B cell (primary cell): Measurements from ENCODE around the gene ZBTB16. TPM values are rescaled to one million over a fixed set of nuclear protein-coding genes. Genes with fewer than 3 reads are reported as not detected.

Experiments
- ATAC-seq: fragments of 200-7000 bp; cut with Tn5 transposase; one replicate; pipeline ENCODE4 v1.10.0; 2021; ENCODE audit warnings: low read depth, mild to moderate bottlenecking, moderate number of reproducible peaks, moderate library complexity
- CTCF ChIA-PET: fragments of 350-600 bp; sonication (Branson Sonifier 250); formaldehyde crosslinking; loops from one replicate; lab custom pipeline; 2021; ENCODE audit warnings: antibody characterized with exemption, inconsistent platforms; lab: Charles Lee
- POLR2A ChIA-PET: fragments of 350-600 bp; sonication (Branson Sonifier 250); formaldehyde crosslinking; loops from one replicate; lab custom pipeline; 2021; ENCODE audit warnings: antibody characterized with exemption; lab: Charles Lee
- DNase-seq: peaks from one replicate; pipeline ENCODE4 v3.0.0; 2013
- H2AFZ ChIP-seq: 2 replicates; pipeline ENCODE4 v1.6.1; 2012; ENCODE audit warnings: mild to moderate bottlenecking, low read depth, low read length; ENCODE audit not compliant: insufficient read depth, poor library complexity, severe bottlenecking
- H3K27ac ChIP-seq, 2 donors: 1 replicate in 1 of 2; 2 replicates in 1 of 2; pipeline ENCODE4 v1.5.1; 2012 to 2013; ENCODE audit warnings: low read length in 2 of 2, mild to moderate bottlenecking in 2 of 2, moderate library complexity in 1 of 2
- H3K27me3 ChIP-seq, 4 experiments: fragments of 200-600 bp in 1 of 4; sonication (generic) in 1 of 4; replicated peaks in 1 of 4; 1 replicate in 2 of 4; 2 replicates in 2 of 4; pipeline versions ENCODE4 v1.6.1 to v1.7.0; 2013 to 2016; ENCODE audit warnings: low read length in 3 of 4, mild to moderate bottlenecking in 2 of 4, mixed read lengths in 1 of 4, moderate library complexity in 1 of 4; ENCODE audit not compliant: insufficient read depth in 4 of 4, control insufficient read depth in 3 of 4; ENCODE audit errors: control extremely low read depth in 1 of 4
- H3K36me3 ChIP-seq, 2 experiments: replicated peaks in 1 of 2; 1 replicate in 1 of 2; 2 replicates in 1 of 2; pipeline versions ENCODE4 v1.6.1 to v1.7.1; 2013; ENCODE audit warnings: low read length in 1 of 2; ENCODE audit not compliant: insufficient read depth in 2 of 2, control insufficient read depth in 1 of 2; ENCODE audit errors: control extremely low read depth in 1 of 2, extremely low read depth in 1 of 2
- H3K4me1 ChIP-seq, 2 donors: fragments of 200-600 bp in 1 of 2; sonication (generic) in 1 of 2; 1 replicate in 1 of 2; 2 replicates in 1 of 2; pipeline versions ENCODE4 v1.5.1 to v1.6.1; 2013 to 2017; ENCODE audit warnings: low read length in 2 of 2; ENCODE audit not compliant: control insufficient read depth in 2 of 2, insufficient read depth in 2 of 2
- H3K4me2 ChIP-seq: replicated peaks from 2 replicates; pipeline ENCODE3; 2012; ENCODE audit warnings: mild to moderate bottlenecking, low read depth, low read length; ENCODE audit not compliant: poor library complexity, severe bottlenecking
- H3K4me3 ChIP-seq, 5 experiments: fragments of 200-600 bp in 1 of 5; sonication (generic) in 1 of 5; 1 replicate in 3 of 5; 2 replicates in 2 of 5; pipeline versions ENCODE4 v1.5.1 to v1.7.0; 2011 to 2016; ENCODE audit warnings: low read length in 4 of 5, mild to moderate bottlenecking in 4 of 5, low read depth in 2 of 5, control low read depth in 1 of 5, moderate library complexity in 1 of 5; ENCODE audit not compliant: insufficient read depth in 1 of 5; ENCODE audit errors: control extremely low read depth in 1 of 5, extremely low read depth in 1 of 5
- H3K79me2 ChIP-seq: fragments of 200-600 bp; sonication (generic); one replicate; pipeline ENCODE4 v1.6.0; 2016; ENCODE audit warnings: low read length; ENCODE audit not compliant: control insufficient read depth, insufficient read depth
- H3K9ac ChIP-seq: fragments of 200-600 bp; sonication (generic); 2 replicates; pipeline ENCODE4 v1.6.1; 2017; ENCODE audit warnings: mild to moderate bottlenecking, low read length, moderate library complexity
- H3K9me3 ChIP-seq, 3 donors: one replicate each; pipeline versions ENCODE4 v1.6.1 to v1.7.1; 2013; ENCODE audit warnings: low read length in 2 of 3; ENCODE audit not compliant: control insufficient read depth in 2 of 3, insufficient read depth in 1 of 3; ENCODE audit errors: control extremely low read depth in 1 of 3
- H4K20me1 ChIP-seq: 2 replicates; pipeline ENCODE4 v1.6.0; 2012; ENCODE audit warnings: mild to moderate bottlenecking, low read length; ENCODE audit not compliant: insufficient read depth, control insufficient read depth, poor library complexity, severe bottlenecking
- H3K27ac Mint-ChIP-seq: one replicate; pipeline ENCODE4 v1.8.0; 2021; ENCODE audit warnings: mixed read lengths
- H3K27me3 Mint-ChIP-seq: one replicate; pipeline ENCODE4 v1.8.0; 2021; ENCODE audit warnings: mixed read lengths
- H3K4me1 Mint-ChIP-seq: one replicate; pipeline ENCODE4 v1.8.0; 2021; ENCODE audit warnings: mixed read lengths
- H3K4me3 Mint-ChIP-seq: one replicate; pipeline ENCODE4 v1.8.0; 2021; ENCODE audit warnings: mixed read lengths
- H3K9me3 Mint-ChIP-seq: one replicate; pipeline ENCODE4 v1.8.0; 2022; ENCODE audit warnings: mixed read lengths; ENCODE audit not compliant: insufficient read depth
- CTCF ChIP-seq: fragments of 200-600 bp; IDR thresholded peaks from one replicate; pipeline ENCODE4 v1.8.0; 2022; ENCODE audit warnings: antibody characterized with exemption, mild to moderate bottlenecking
- EZH2 ChIP-seq: IDR thresholded peaks from 2 replicates; pipeline ENCODE4 v1.6.1; 2012; ENCODE audit warnings: borderline replicate concordance, low read depth, mild to moderate bottlenecking, moderate library complexity, low read length; ENCODE audit not compliant: insufficient read depth, poor library complexity, severe bottlenecking
- WGBS: methylation state at CpG from one replicate; pipeline ENCODE4 v1.1.5; 2013; ENCODE audit warnings: missing lambda C conversion rate; ENCODE audit not compliant: insufficient coverage; 5-methylcytosine and 5-hydroxymethylcytosine counted together
- intact Hi-C: fragments of 100-400 bp; cut with micrococcal nuclease; formaldehyde crosslinking; loops from one replicate; pipeline ENCODE4 v1.10.0; 2022
- polyA plus RNA-seq: library from polyadenylated mRNA; depleted of rRNA; stranded (reverse); fragments of >200 nt; gene quantifications from 2 replicates; pipeline ENCODE4 v1.2.3, GENCODE V29; 2012
- total RNA-seq, 2 donors: library from RNA; stranded (reverse); fragments of 120-200 nt in 1 of 2; gene quantifications; 1 replicate in 1 of 2; 2 replicates in 1 of 2; pipeline versions ENCODE4 v1.2.3 to v1.2.4, GENCODE V29; 2013 to 2022

Gene ZBTB16
- total and polyA plus RNA-seq, 2 donors (not counting 1 experiment from before 2014, with no cell fraction given): 16.0 to 20.6 TPM

DNA sequence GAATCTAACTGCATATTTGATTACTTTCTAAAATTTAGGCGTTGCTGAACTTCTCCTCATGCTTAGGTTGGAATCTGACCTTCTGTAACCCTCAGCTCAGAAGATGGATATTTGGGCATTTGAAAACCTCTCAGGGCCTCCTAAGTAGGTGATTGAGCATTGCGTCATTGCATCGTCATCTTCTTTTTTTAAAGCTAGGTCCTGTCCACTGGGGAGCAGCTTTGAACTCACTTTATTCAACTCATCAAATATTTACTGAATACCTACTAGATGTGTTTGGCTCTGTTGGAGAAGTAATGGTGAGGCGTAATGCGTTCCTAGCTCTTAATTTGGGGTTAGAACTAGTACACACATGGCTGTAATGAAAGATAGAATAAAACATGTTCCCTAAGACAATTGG lies 56.8 kb downstream of the ZBTB16 start:
- Mint-ChIP-seq H3K4me1 (peaks cover 6% of the 10 kb centered on the region), H3K9me3 (no peaks in the 10 kb centered on the region), H3K4me3 (no peak overlapping the region), H3K27ac (no peak overlapping the region), H3K27me3 (peaks cover 53% of the 10 kb centered on the region)
- Histone ChIP-seq H3K27ac (no peak overlapping the region), H3K27me3 (no peaks in the 10 kb centered on the region), H2AFZ (no peak overlapping the region), H3K9me3 (no peaks in the 10 kb centered on the region), H4K20me1 (no peaks in the 10 kb centered on the region), H3K79me2 (peaks cover 3% of the 10 kb centered on the region), H3K4me1 (peaks cover 4% of the 10 kb centered on the region in 2 donors), H3K4me2 (no peak overlapping the region), H3K36me3 (no peaks in the 10 kb centered on the region), H3K9ac (no peak overlapping the region), H3K4me3 (no peak overlapping the region)
- ATAC-seq (no peak), DNase-seq (no peak)
- TF ChIP-seq EZH2: no peak
- intact Hi-C loops: no loop called here
- WGBS: no CpG with 5 or more reads among the region's 5 CpGs
- CTCF ChIA-PET: interaction anchor here (0.6 to 1.1 kb wide), 2 partner anchors 56 to 1895 kb away, joined by 3 to 4 read pairs; no protein-coding TSS in a partner anchor
- POLR2A ChIA-PET: no interaction called here

GRCh38 chr11:114116800-114117199 lies 57.3 kb downstream of the ZBTB16 start:
- CTCF ChIA-PET: interaction anchor here (0.6 to 1.1 kb wide), 2 partner anchors 56 to 1896 kb away, joined by 3 to 4 read pairs; no protein-coding TSS in a partner anchor
- peaks cover 2% of the 10 kb centered on the region for H3K4me1 Mint-ChIP-seq
- 100% methylated on average over 2 of the region's 3 CpGs for WGBS

More at GRCh38 chr11:114116800-114117199, 57.3 kb downstream of the ZBTB16 start:
- Histone ChIP-seq H3K36me3 (peaks cover 0 to under 1% of the 10 kb centered on the region in 2 experiments), H3K4me2 (no peak overlapping the region), H3K27ac (no peak overlapping the region), H3K4me3 (no peak overlapping the region), H4K20me1 (no peaks in the 10 kb centered on the region), H3K9me3 (no peaks in the 10 kb centered on the region), H3K4me1 (no peaks in the 10 kb centered on the region), H3K9ac (no peak overlapping the region), H3K27me3 (no peaks in the 10 kb centered on the region), H2AFZ (no peak overlapping the region), H3K79me2 (peaks cover 3% of the 10 kb centered on the region)
- Mint-ChIP-seq H3K4me3 (no peak overlapping the region), H3K27me3 (peaks cover 49% of the 10 kb centered on the region), H3K27ac (no peak overlapping the region), H3K9me3 (no peaks in the 10 kb centered on the region)
- intact Hi-C loops: no loop called here
- POLR2A ChIA-PET: no interaction called here
- DNase-seq: no peak
- no peak for TF ChIP-seq EZH2
- TF ChIP-seq CTCF: no peak
- no peak for ATAC-seq
